Transverse colon (tissue), 3 donors: Measurements from ENCODE around the gene CCDC172.

ENCODE experiments used
- EP300 ChIP-seq: sonication (generic); formaldehyde crosslinking; IDR thresholded peaks from one replicate; pipeline ENCODE4 v1.6.1; 2017; ENCODE audit warnings: antibody characterized with exemption, low read depth
- TF ChIP-seq, protein P1 (sequence below), 5 experiments: fragments of 200-600 bp in 3 of 5; fragments of 450-650 bp in 2 of 5; sonication (generic) in 3 of 5; IDR thresholded peaks; 1 replicate in 2 of 5; 2 replicates in 3 of 5; pipeline ENCODE4 v1.5.1; 2016 to 2017; ENCODE audit warnings: antibody characterized with exemption in 5 of 5, inconsistent platforms in 3 of 5, mild to moderate bottlenecking in 2 of 5, moderate library complexity in 1 of 5

DNA sequence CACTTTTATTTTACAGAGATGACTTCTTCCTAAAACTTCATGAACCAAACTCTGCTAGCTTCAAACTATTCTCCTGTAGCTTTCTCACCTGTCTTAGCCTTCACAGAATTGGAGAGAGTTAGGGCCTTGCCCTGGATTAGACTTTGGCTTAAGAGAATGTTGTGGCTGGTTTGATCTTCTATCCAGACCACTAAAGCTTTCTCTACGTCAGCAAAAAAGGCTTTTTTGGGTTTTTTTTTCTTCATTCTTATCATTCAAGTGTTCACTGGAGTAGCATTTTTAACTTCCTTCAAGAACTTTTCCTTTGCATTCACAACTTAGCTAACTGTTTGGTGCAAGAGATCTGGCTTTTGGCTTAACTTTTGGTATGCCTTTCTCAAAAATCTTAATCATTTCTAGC, 19.3 kb upstream of the CCDC172 start:
- TF ChIP-seq EP300, result no peak
- TF ChIP-seq, protein P1, sequence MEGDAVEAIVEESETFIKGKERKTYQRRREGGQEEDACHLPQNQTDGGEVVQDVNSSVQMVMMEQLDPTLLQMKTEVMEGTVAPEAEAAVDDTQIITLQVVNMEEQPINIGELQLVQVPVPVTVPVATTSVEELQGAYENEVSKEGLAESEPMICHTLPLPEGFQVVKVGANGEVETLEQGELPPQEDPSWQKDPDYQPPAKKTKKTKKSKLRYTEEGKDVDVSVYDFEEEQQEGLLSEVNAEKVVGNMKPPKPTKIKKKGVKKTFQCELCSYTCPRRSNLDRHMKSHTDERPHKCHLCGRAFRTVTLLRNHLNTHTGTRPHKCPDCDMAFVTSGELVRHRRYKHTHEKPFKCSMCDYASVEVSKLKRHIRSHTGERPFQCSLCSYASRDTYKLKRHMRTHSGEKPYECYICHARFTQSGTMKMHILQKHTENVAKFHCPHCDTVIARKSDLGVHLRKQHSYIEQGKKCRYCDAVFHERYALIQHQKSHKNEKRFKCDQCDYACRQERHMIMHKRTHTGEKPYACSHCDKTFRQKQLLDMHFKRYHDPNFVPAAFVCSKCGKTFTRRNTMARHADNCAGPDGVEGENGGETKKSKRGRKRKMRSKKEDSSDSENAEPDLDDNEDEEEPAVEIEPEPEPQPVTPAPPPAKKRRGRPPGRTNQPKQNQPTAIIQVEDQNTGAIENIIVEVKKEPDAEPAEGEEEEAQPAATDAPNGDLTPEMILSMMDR (IDR thresholded peaks at IDR 0.05), result no peak
